ENCODE results near the gene CCL11. TPM values are rescaled to one million over a fixed set of nuclear protein-coding genes. Genes with fewer than 3 reads are reported as not detected.

CCL11 gene
- total and polyA plus RNA-seq, 2 of the 8 experiments (the other 6 are each of a cell fraction or from before 2014, with no cell fraction given), result not detected

- no peaks in the 10 kb centered on the region for H3K79me2 ChIP-seq (ENCODE audit: control insufficient read depth in 1 of 2, insufficient read depth in 2 of 2, low read length in 2 of 2)
- no peak overlapping the region for H2BK12ac ChIP-seq (ENCODE audit: low read depth, low read length)
- no peak overlapping the region for H3K56ac ChIP-seq (replicated peaks; ENCODE audit: insufficient read length, low read depth, low read length)
- H3K4ac ChIP-seq (replicated peaks; ENCODE audit: insufficient read length, low read depth, low read length), result no peak overlapping the region
- no peak overlapping the region for H3K9ac ChIP-seq (replicated peaks in 1 of 4; ENCODE audit: extremely low read depth in 1 of 4, low read depth in 3 of 4, low read length in 3 of 4)
- peak; percentile 90 to 93 for TF ChIP-seq RAD21 (IDR thresholded peaks at IDR 0.05 in 1 of 2, conservative IDR thresholded peaks at IDR 0.05 in 1 of 2; ENCODE audit: low read depth in 2 of 2, low read length in 2 of 2)
- no peak for TF ChIP-seq HDAC6 (IDR thresholded peaks at IDR 0.05; ENCODE audit: low read depth, low read length)
- no peak for TF ChIP-seq MAFK (IDR thresholded peaks at IDR 0.05; ENCODE audit: low read depth, low read length)
- TF ChIP-seq JUN (IDR thresholded peaks at IDR 0.05; ENCODE audit: low read depth, low read length), result no peak
- no peak for TF ChIP-seq EGR1 (IDR thresholded peaks at IDR 0.05; ENCODE audit: borderline replicate concordance, low read depth, low read length)
- TF ChIP-seq, protein P1, sequence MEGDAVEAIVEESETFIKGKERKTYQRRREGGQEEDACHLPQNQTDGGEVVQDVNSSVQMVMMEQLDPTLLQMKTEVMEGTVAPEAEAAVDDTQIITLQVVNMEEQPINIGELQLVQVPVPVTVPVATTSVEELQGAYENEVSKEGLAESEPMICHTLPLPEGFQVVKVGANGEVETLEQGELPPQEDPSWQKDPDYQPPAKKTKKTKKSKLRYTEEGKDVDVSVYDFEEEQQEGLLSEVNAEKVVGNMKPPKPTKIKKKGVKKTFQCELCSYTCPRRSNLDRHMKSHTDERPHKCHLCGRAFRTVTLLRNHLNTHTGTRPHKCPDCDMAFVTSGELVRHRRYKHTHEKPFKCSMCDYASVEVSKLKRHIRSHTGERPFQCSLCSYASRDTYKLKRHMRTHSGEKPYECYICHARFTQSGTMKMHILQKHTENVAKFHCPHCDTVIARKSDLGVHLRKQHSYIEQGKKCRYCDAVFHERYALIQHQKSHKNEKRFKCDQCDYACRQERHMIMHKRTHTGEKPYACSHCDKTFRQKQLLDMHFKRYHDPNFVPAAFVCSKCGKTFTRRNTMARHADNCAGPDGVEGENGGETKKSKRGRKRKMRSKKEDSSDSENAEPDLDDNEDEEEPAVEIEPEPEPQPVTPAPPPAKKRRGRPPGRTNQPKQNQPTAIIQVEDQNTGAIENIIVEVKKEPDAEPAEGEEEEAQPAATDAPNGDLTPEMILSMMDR (IDR thresholded peaks at IDR 0.05; ENCODE audit: control extremely low read depth in 1 of 3, insufficient read depth in 1 of 3, low read depth in 1 of 3, low read length in 3 of 3), result peak in 2 of 3 experiments; percentile 79 to 91; a peak in 3 of 4 replicates
- H3K18ac ChIP-seq (ENCODE audit: extremely low read depth, low read length), result no peak overlapping the region
- no peak overlapping the region for H2BK120ac ChIP-seq (replicated peaks; ENCODE audit: low read depth, low read length)
- H4K20me1 ChIP-seq (replicated peaks in 1 of 2; ENCODE audit: control insufficient read depth in 1 of 2, insufficient read depth in 2 of 2, low read length in 2 of 2), result no peaks in the 10 kb centered on the region
- no peaks in the 10 kb centered on the region for H3K23me2 ChIP-seq (ENCODE audit: low read depth, low read length)
- H4K5ac ChIP-seq (ENCODE audit: insufficient read length, low read depth, low read length), result no peak overlapping the region
- no peak overlapping the region for H2AK5ac ChIP-seq (ENCODE audit: low read depth, low read length)
- no peak overlapping the region for H3K4me2 ChIP-seq (ENCODE audit: insufficient read depth in 1 of 2, low read depth in 2 of 2, low read length in 2 of 2)
- H3K9me3 ChIP-seq (ENCODE audit: insufficient read depth in 2 of 2, low read depth in 1 of 2, low read length in 1 of 2), result no peaks in the 10 kb centered on the region
- no peak overlapping the region for H4K91ac ChIP-seq (replicated peaks; ENCODE audit: insufficient read length, low read length)
- peak overlapping the region; percentile 64 for H2AFZ ChIP-seq (ENCODE audit: low read length)
- no peak overlapping the region for H3K23ac ChIP-seq (ENCODE audit: insufficient read length)
- CTCF ChIA-PET (ENCODE audit: partially characterized antibody), result interaction anchor here (0.7 to 13.3 kb wide), 32 partner anchors 11 to 141 kb away, joined by 3 to 210 read pairs (median 4); partner anchors contain the start of genes CCL1, CCL13 and CCL8
- H2BK15ac ChIP-seq (ENCODE audit: low read length), result no peak overlapping the region
- no peak overlapping the region for H2BK5ac ChIP-seq (ENCODE audit: low read depth, low read length)
- no peak overlapping the region for H4K8ac ChIP-seq (ENCODE audit: extremely low read depth, insufficient read depth, low read length)
- H3K4me3 ChIP-seq (ENCODE audit: extremely low read depth in 1 of 4, insufficient read depth in 2 of 4, low read depth in 3 of 4, low read length in 4 of 4), result no peak overlapping the region
- FAIRE-seq, result peak; percentile 84
- H3K36me3 ChIP-seq (ENCODE audit: control insufficient read depth in 2 of 4, insufficient read depth in 4 of 4, low read length in 3 of 4), result no peaks in the 10 kb centered on the region
- H3K79me1 ChIP-seq (ENCODE audit: low read depth, low read length), result no peaks in the 10 kb centered on the region
- H2BK20ac ChIP-seq (ENCODE audit: low read length), result no peak overlapping the region
- no peak overlapping the region for H3K14ac ChIP-seq (ENCODE audit: insufficient read length)
- H3K27me3 ChIP-seq (replicated peaks in 1 of 4; ENCODE audit: control insufficient read depth in 3 of 4, extremely low read depth in 1 of 4, insufficient read depth in 3 of 4, low read length in 3 of 4), result no peaks in the 10 kb centered on the region
- 71% methylated on average over 3 of the region's 3 CpGs; no CpG with 5 or more reads in 1 of the 2 experiments for whole genome bisulfite sequencing, 2 experiments (ENCODE audit: extremely low coverage in 1 of 2, insufficient coverage in 1 of 2, insufficient read length in 1 of 2, insufficient replicate concordance in 2 of 2, low coverage in 1 of 2, low lambda C conversion rate in 2 of 2, missing lambda C conversion rate in 1 of 2)
- H3K27ac ChIP-seq (ENCODE audit: low read depth, low read length), result no peak overlapping the region
- POLR2A ChIA-PET (ENCODE audit: partially characterized antibody), result no interaction called here
- DNase-seq (ENCODE audit: low read depth in 1 of 2, low spot score in 2 of 2), result peak; percentile 19 to 51
- H3K4me1 ChIP-seq (replicated peaks in 1 of 4; ENCODE audit: control insufficient read depth in 3 of 4, insufficient read depth in 4 of 4, low read length in 3 of 4), result no peaks in the 10 kb centered on the region
Observed at GRCh38 chr17:34306466-34306865, 20.9 kb downstream of the CCL11 start.
